ENCODE measurements around the gene SIX1.
A peak's percentile ranks its signal among the peaks of the same experiment; 100 is the strongest.

Gene SIX1

DNA sequence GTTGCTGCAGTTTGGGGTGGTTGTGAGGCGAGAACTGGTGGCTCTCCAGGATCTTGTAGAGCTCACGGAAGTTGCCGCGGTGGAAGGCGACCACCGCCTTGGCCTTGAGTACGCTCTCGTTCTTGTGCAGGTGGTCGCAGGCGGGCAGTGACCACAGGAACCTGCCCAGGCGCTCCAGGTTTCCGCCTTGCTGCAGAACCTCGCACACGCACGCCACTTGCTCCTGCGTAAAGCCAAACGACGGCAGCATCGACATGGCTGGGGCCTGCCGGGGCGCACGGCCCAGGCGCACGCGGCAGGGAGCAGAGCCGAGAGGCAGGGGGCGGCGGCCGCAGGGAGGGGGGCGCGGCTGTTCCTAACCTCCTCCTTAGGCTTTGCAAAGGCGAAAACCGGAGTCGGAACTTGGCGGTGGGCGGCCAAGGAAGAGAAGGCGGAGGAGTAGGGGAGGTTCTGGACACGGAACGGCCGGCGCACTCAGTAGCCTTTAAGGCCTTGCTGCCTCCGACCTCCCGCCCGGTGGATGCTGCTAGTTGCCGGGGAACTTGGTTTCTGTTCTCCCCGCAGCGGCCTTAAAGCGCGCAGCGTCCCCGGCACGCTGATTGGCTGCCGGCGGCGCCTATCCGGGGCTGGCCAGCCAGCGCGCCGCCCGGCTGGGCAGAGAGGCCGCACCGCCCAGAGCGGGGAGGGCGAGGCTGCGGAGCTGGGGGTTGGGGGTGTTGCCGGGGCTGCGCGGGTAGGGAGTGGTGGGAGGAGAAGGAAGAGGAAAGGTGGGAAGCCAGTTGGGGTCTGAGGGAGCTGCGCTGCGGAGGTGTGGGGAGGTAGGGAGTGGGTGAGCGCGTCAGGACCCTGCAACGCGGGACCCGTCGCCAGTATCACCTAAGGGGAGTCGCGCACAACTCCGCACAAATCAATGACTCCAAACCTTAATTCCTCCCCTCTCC lies at the start of gene SIX1:
SIX1 (minus strand) TSS at position 544 of the 941 bp plus-strand sequence; CDS start at position 256, 288 bp downstream.
- peak; percentile 92 for DNase-seq

GRCh38 chr14:60695327-60695726 lies 46.0 kb upstream of the SIX1 start:
- no peak for DNase-seq

DNA sequence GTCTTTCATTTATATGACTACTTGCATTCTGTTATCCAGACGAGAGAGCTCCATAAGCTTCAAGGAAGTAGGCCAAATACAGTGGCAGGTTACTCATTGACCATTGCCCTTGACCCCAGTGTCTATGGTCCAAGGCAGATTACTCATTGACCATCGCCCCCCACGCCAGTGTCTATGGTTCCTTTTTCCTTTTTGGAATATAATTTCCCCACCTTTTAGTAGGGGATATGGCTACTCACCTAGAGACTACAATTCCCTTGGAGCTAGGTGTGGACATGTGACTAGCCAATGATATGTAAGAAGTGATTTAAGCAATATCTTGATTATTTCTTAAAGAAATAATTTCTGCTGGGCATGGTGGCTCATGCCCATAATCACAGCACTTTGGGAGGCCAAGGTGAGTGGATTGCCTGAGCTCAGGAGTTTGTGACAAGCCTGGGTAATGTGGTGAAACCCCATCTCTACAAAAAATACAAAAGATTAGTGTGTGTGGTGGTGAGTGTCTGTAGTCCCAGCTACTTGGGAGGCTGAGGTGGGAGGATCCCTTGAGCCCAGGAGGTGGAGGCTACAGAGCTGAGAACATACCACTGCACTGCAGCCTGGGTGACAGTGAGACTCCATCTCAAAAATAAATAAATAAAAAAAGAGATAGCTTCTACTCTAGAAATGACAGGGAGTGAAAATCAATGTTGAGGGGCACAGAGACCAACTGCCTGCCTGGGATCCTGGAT lies 42.3 kb upstream of the SIX1 start:
- DNase-seq: no peak

GRCh38 chr14:60686865-60687264 lies 37.6 kb upstream of the SIX1 start:
- DNase-seq: no peak

DNA sequence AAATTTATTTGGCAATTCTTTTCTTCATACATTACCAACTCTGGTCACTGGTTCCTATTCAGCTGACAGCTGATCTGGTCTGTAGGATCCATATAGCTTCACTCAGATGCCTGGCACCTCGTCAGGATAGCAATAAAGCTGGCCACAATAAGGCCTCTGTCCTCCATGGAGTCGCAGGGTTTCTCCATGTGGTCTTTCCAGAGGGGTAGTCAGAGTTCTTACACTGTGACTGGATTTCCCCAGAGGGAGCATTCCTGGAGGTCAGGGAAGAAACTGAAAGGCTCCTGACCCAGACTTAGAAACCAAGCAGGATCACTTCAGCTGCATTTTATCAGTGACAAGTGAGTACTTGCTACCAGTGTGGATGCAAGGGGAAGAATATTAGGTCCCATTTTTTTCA lies 34.9 kb upstream of the SIX1 start:
- DNase-seq: no peak

GRCh38 chr14:60681271-60681670 lies 32.0 kb upstream of the SIX1 start:
- no peak for DNase-seq

GRCh38 chr14:60680511-60680910 lies 31.2 kb upstream of the SIX1 start:
- no peak for DNase-seq

DNA sequence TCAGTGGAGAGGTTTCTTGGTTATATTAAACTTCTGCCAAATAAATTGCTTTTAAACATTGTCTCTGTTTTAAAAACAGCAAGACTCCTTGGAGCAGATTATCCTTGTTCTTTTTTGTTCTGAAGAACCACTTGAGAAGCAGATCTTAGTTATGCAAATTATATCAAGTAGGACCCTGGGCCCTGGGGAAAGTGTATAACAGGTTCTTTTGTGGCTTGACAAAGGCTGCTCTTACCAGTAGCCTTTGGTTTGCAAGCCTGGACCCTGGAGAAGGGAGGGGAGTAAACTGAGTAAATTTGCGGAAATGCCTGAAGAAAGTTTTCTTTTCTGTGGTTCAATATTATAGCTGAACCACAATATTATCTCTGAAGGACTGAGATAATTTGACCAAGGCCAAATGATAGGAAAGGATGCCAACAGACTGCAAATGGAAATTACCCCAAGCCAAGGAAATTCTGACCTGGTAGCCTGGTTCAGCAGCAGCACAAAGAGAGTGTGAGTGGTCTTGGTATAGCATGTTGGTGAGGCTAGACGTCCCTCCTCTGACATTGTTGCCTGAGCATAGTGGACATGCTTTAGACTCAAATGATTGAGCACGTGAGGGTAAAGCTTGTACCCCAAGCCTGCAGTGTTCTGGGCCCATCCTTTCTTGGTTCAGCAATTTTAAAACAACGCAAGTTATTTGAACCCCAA lies 30.4 kb upstream of the SIX1 start:
- no peak for DNase-seq

DNA sequence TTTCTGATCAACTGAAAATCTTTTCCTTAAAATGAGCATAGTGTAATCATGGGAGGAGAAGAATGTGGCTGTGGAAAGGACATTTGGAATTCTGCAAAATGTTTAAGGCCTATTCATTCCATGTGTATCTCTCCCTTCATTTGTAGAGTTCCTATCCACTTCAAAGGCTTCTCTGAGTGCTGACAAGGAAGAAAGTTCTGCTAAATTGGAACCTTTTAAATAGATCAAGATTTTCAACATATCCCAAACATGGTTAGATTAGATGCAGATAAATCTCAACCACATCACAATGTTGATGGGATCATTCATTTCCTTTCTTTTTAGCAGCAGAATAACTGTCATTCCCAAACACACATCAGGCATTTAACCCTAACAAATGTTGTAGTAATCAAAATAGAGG lies 28.4 kb upstream of the SIX1 start:
- no peak for DNase-seq

- DNase-seq: no peak
Measured at GRCh38 chr14:60670989-60671388, 21.7 kb upstream of the SIX1 start.

DNA sequence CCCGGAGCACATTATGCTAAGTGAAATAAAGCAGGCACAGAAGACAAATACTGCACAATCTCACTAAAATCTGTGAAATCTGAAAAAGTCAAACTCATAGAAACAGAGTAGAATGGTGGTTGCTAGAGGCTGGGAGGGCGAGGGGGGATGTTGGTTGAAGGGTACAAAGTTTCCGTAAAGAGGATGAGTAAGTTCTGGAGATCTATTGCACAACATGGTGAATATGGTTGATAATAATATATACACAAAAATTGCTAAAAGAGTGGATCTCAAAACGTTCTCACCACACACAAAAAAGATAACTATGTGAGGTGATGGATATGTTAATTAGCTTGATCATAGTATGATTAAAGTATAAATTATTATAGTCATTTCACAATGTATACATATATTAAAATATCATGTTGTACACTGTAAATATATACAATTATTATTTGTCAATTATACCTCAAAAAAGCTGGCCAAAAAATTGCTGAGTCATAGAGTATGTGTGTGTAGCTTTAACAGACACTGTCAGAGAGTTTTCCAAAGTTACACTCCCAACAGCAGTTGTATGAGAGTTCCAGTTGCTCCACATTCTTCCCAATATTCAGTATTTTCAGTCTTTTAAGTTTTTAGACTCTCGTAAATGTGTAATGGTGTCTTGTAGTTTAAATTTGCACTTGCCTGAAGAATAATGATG lies 19.3 kb upstream of the SIX1 start:
- no peak for DNase-seq

DNA sequence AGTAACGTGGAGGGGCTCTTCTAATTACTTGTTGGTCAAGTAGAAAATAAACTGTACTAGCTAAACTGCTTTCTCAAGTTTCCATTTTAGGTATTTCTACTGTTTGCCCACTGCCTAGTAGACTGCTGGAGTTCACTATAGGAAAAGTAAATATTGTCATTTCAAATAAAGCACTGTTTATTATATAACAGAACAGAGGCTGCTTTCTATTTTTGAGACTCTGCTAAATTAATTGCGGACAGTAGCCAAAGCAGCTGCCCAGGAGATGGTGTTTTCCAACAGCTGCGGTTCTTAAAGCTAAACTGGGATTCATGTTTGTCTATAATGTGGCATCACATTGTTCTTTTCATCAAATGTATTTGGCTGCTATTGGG lies 15.9 kb upstream of the SIX1 start:
- DNase-seq: peak; percentile 35

DNA sequence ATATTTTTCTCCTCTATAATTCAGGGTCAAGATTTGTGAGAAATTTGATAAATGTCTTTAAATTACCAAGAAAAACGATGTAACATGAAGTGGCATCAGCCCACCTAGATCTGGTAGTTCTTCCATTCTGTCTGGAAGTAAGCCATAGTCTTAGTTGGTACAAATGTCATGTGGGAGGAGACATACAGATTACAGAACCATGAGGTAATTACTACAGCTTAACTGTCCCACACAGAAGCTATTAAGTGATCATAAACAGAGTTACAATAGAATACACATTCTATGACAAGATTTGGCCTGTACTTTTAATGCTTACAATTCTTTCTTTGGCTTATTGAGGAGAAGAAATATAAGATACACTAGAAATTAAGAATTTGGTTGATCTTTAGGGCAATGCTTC lies 13.7 kb upstream of the SIX1 start:
- no peak for DNase-seq

DNA sequence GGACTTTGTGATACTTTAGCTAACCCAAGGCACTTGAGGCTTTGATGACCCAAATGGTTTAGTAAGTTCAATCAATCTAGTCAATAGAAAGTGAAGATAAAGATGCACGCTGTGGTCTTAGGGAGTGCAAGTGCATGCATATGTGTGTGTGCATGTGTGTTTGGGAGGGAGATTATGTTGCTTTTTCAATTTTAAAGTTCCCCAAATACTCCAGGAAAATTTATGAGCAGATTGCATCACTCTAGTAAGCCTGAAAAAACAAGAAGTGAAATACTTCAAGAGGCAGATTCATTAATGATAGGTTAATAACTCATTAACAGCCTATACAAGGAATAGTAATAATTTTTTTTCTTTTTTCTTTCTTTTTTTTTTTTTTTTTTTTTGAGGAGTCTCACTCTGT lies 12.4 kb upstream of the SIX1 start:
- DNase-seq: no peak

DNA sequence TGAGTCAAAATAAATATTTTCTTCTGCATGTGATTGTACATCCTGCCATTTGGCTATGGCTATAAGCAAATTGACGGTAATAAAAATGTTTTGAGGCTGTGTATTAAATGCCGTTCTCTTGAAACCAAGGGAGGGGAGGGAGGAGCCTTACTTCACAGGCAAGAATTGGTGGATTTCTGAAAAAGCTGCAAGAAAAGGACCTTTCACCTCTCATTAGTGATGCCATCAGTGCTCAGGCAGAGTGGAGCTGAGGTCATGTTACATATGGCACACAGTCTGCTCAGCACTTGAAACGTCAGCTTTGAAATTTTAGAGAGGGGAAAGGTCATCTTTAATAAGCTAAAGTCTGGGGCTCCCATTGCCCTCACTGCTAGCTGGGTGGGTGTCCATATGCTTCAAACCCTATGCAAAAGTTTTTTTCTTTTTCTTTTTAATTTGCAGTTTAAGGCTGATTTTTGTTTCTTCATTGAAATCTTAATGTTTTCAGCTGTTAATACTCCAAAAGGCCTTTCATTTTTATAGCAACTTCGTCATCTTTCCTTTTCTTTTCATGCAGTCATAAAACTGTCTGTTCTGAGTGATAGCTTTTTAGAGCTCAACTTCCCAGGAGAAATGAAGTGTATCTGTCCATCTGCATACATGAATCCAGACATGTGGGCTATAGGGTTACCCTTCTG lies 9.8 kb upstream of the SIX1 start:
- DNase-seq: no peak

GRCh38 chr14:60658211-60658690 lies 9.0 kb upstream of the SIX1 start:
- DNase-seq: no peak

GRCh38 chr14:60657456-60658210 lies 8.4 kb upstream of the SIX1 start:
- no peak for DNase-seq

- peak; percentile 70 for DNase-seq
Measured at GRCh38 chr14:60656686-60657455, 7.6 kb upstream of the SIX1 start.

GRCh38 chr14:60655898-60656685 lies 6.8 kb upstream of the SIX1 start:
- no peak for DNase-seq
